ENCODE data around the gene RASAL1.

DNA sequence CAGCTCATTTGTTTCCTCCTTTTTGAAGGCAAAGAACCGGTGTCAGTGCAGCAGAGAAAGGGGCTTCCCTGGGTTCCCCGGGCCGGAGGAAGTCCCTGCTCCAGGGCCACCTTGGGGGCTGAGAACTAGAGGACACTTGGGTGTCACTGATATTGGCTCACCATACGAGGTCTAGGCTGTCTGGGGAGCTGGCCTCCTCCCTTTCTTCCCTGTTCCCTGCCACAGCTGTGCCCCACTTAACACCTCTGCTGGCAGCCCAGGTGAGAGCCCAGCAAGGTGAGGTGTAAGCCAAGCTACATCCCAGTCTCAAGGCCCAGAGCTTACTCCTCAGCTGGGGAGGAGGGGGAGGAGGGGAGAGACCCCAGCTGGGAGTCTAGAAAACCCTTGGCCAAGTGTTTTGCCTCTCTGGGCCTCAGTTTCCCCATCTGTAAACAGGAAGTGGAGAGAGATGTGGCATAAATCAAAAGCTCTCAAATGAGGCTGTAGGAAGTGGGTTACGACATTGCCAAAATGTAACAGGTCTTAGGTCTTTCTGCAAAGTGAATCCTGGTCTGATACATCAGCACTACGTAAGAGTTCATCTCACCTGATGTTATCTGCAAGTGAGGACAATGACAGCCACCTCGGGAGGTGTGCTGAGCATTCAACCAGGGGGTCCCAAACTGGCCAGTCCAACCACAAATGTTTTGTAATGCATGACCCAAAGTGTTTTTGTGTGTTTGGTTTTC, 25.5 kb downstream of the RASAL1 start:
- no peak for TF ChIP-seq TAF1 (IDR thresholded peaks at IDR 0.05; ENCODE audit: borderline replicate concordance, insufficient read depth, low read length)
- TF ChIP-seq SIN3A (IDR thresholded peaks at IDR 0.05; ENCODE audit: borderline replicate concordance, insufficient read depth, low read length): no peak

All from PFSK-1 (cell line).